Measurements from ENCODE around the gene MSRB2. TPM values are rescaled to one million over a fixed set of nuclear protein-coding genes. Genes with fewer than 3 reads are reported as not detected.

Gene MSRB2
- total RNA-seq, 1 experiment from 2014 or later: 19.0 TPM

DNA sequence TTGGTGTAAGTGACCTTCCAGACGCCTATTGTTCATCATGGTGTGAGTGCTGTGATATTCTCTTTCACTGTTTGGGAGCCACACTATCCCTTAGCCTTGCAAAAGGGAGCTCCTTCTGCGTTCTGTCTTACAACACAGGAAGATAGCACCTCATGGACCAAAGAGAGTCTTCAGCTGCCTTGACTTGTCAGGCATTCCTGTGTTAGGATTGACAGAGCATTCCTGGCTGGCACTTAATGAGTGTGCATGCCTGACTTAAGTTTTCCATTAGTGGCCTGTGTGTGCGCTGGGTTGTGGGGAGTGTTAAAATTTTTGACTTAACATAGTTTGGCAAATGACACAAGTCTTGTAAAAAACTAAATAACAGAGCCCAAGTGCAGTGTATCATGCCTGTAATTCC lies 21.9 kb upstream of the MSRB2 start:
- Mint-ChIP-seq H3K36me3 (ENCODE audit: insufficient read depth, unreplicated experiment) (no peaks in the 10 kb centered on the region), H3K27ac (ENCODE audit: low read depth, unreplicated experiment) (no peak overlapping the region), H3K4me1 (ENCODE audit: insufficient read depth, unreplicated experiment) (no peaks in the 10 kb centered on the region), H3K9me3 (ENCODE audit: unreplicated experiment) (no peaks in the 10 kb centered on the region), H3K4me3 (ENCODE audit: unreplicated experiment) (no peak overlapping the region), H3K27me3 (ENCODE audit: insufficient read depth, unreplicated experiment) (no peaks in the 10 kb centered on the region)
- POLR2A ChIA-PET: no interaction called here
- intact Hi-C loops (cut with micrococcal nuclease): no loop called here
- TF ChIP-seq, protein P1, sequence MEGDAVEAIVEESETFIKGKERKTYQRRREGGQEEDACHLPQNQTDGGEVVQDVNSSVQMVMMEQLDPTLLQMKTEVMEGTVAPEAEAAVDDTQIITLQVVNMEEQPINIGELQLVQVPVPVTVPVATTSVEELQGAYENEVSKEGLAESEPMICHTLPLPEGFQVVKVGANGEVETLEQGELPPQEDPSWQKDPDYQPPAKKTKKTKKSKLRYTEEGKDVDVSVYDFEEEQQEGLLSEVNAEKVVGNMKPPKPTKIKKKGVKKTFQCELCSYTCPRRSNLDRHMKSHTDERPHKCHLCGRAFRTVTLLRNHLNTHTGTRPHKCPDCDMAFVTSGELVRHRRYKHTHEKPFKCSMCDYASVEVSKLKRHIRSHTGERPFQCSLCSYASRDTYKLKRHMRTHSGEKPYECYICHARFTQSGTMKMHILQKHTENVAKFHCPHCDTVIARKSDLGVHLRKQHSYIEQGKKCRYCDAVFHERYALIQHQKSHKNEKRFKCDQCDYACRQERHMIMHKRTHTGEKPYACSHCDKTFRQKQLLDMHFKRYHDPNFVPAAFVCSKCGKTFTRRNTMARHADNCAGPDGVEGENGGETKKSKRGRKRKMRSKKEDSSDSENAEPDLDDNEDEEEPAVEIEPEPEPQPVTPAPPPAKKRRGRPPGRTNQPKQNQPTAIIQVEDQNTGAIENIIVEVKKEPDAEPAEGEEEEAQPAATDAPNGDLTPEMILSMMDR (IDR thresholded peaks at IDR 0.05; ENCODE audit: unreplicated experiment): no peak
- no TSS peak for BruUV-seq (replicated peaks)
- DNase-seq (ENCODE audit: unreplicated experiment): no peak
- CTCF ChIA-PET: interaction anchor here (0.6 to 0.7 kb wide), 3 partner anchors 75 to 1172 kb away, joined by 3 to 4 read pairs (median 3); no protein-coding TSS in a partner anchor

DNA sequence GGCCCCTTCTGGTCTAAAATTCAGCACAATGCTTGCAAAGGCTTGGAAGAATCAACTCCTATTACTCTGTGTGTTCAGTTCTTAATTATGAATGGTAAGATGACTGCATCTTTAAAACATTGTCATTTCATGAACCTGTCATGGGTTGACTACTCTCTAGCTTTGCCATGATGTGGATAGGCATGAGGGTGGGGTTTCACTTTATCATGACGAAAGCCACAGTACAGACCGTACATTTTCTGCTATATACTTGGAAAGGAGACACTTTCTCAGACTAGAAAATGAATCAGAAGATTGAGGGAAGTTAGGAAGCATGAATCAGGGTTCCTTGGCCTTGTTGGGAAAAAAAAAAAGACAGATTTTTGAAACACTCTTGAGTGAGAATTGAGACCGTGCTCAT lies 19.7 kb upstream of the MSRB2 start:
- H3K27me3 Mint-ChIP-seq (ENCODE audit: insufficient read depth, unreplicated experiment): no peaks in the 10 kb centered on the region
- no peak overlapping the region for H3K4me3 Mint-ChIP-seq (ENCODE audit: unreplicated experiment)
- POLR2A ChIA-PET: interaction anchor here (1.0 kb wide), 1 partner anchor 21 kb away, joined by 6 read pairs; no protein-coding TSS in a partner anchor
- no TSS peak for BruUV-seq (replicated peaks)
- peaks cover 6% of the 10 kb centered on the region for H3K36me3 Mint-ChIP-seq (ENCODE audit: insufficient read depth, unreplicated experiment)
- intact Hi-C loops (cut with micrococcal nuclease): no loop called here
- TF ChIP-seq, protein P1 (IDR thresholded peaks at IDR 0.05; ENCODE audit: unreplicated experiment): no peak
- no peaks in the 10 kb centered on the region for H3K9me3 Mint-ChIP-seq (ENCODE audit: unreplicated experiment)
- DNase-seq (ENCODE audit: unreplicated experiment): no peak
- no peaks in the 10 kb centered on the region for H3K4me1 Mint-ChIP-seq (ENCODE audit: insufficient read depth, unreplicated experiment)
- CTCF ChIA-PET: interaction anchor here (0.5 to 1.2 kb wide), 3 partner anchors 88 to 501 kb away, joined by 3 read pairs; no protein-coding TSS in a partner anchor
- H3K27ac Mint-ChIP-seq (ENCODE audit: low read depth, unreplicated experiment): no peak overlapping the region

DNA sequence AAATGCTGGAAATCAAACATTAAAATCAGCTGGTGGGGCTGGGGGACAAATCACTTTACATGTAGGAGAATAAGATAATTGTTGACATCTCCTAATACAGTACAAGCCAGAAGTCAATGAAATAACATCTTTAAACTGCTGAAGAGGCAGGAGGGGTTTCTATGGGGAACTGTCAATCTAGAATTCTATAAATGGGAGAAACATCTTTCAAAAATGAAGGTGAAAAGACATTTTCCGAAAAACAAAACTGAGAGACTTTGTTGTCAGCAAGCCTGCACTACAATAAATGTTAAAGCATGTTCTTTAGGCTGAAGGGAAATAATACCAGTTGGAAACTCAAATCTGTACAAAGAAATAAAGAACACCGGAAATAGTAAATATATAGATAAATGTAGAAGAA lies 17.3 kb upstream of the MSRB2 start:
- no peak for DNase-seq (ENCODE audit: unreplicated experiment)
- Mint-ChIP-seq H3K27ac (ENCODE audit: low read depth, unreplicated experiment) (no peak overlapping the region), H3K36me3 (ENCODE audit: insufficient read depth, unreplicated experiment) (peaks cover 6% of the 10 kb centered on the region), H3K9me3 (ENCODE audit: unreplicated experiment) (no peaks in the 10 kb centered on the region), H3K4me1 (ENCODE audit: insufficient read depth, unreplicated experiment) (peaks cover 13% of the 10 kb centered on the region), H3K27me3 (ENCODE audit: insufficient read depth, unreplicated experiment) (no peaks in the 10 kb centered on the region), H3K4me3 (ENCODE audit: unreplicated experiment) (no peak overlapping the region)
- POLR2A ChIA-PET: no interaction called here
- no TSS peak for BruUV-seq (replicated peaks)
- intact Hi-C loops (cut with micrococcal nuclease): no loop called here
- CTCF ChIA-PET: interaction anchor here (0.7 to 0.8 kb wide), 2 partner anchors 31 to 394 kb away, joined by 3 read pairs; no protein-coding TSS in a partner anchor
- TF ChIP-seq, protein P1 (IDR thresholded peaks at IDR 0.05; ENCODE audit: unreplicated experiment): no peak

DNA sequence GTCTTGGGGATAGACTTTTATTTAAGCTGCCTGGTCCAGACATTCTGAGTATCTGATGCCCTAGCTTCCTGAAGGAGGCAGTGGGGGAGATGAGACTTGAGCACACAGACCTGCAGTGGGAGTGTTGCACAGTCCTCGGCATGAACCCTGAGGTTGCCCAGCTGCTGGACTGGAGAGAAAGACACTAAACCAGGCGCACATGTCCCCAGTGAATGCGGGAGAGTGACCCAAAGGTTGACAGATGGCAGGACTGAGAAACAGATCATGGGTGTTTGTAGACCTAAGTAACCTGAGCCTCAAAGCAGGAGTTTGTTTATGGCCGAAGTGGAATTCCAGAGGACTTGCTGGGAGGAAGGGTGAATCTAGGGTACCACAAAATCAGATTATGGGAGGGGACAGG lies 15.7 kb upstream of the MSRB2 start:
- intact Hi-C loops (cut with micrococcal nuclease): no loop called here
- TF ChIP-seq, protein P1 (IDR thresholded peaks at IDR 0.05; ENCODE audit: unreplicated experiment): no peak
- Mint-ChIP-seq H3K9me3 (ENCODE audit: unreplicated experiment) (peaks cover 3% of the 10 kb centered on the region), H3K4me3 (ENCODE audit: unreplicated experiment) (no peak overlapping the region), H3K27ac (ENCODE audit: low read depth, unreplicated experiment) (no peak overlapping the region), H3K4me1 (ENCODE audit: insufficient read depth, unreplicated experiment) (peaks cover 13% of the 10 kb centered on the region), H3K36me3 (ENCODE audit: insufficient read depth, unreplicated experiment) (peaks cover 6% of the 10 kb centered on the region), H3K27me3 (ENCODE audit: insufficient read depth, unreplicated experiment) (no peaks in the 10 kb centered on the region)
- BruUV-seq (replicated peaks): no TSS peak
- CTCF ChIA-PET: interaction anchor here (0.6 kb wide), 1 partner anchor 90 kb away, joined by 3 read pairs; no protein-coding TSS in a partner anchor
- no peak for DNase-seq (ENCODE audit: unreplicated experiment)
- POLR2A ChIA-PET: no interaction called here

Data from MCF 10A (cell line).